Mononuclear cell (primary cell): ENCODE results near the gene BIN2. TPM values are rescaled to one million over a fixed set of nuclear protein-coding genes. Genes with fewer than 3 reads are reported as not detected.

Experiments used
- H3K27me3 ChIP-seq: 2 replicates; pipeline ENCODE4 v1.6.0; 2011; ENCODE audit warnings: low read length, control low read depth; ENCODE audit not compliant: insufficient read depth
- H3K4me1 ChIP-seq: 2 replicates; pipeline ENCODE4 v1.5.1; 2011; ENCODE audit warnings: mild to moderate bottlenecking, low read length, control low read depth; ENCODE audit not compliant: insufficient read depth
- H3K4me3 ChIP-seq: 2 replicates; pipeline ENCODE4 v1.5.1; 2011; ENCODE audit warnings: mild to moderate bottlenecking, low read length, moderate library complexity
- H3K9me3 ChIP-seq: 2 replicates; pipeline ENCODE4 v1.5.1; 2011; ENCODE audit warnings: low read depth, mild to moderate bottlenecking, control low read depth, low read length
- total RNA-seq: library from RNA; depleted of rRNA; stranded (reverse); fragments of >200 nt; gene quantifications from one replicate; pipeline ENCODE4 v1.2.3, GENCODE V29; 2012

The BIN2 gene
- 211 TPM for total RNA-seq

DNA sequence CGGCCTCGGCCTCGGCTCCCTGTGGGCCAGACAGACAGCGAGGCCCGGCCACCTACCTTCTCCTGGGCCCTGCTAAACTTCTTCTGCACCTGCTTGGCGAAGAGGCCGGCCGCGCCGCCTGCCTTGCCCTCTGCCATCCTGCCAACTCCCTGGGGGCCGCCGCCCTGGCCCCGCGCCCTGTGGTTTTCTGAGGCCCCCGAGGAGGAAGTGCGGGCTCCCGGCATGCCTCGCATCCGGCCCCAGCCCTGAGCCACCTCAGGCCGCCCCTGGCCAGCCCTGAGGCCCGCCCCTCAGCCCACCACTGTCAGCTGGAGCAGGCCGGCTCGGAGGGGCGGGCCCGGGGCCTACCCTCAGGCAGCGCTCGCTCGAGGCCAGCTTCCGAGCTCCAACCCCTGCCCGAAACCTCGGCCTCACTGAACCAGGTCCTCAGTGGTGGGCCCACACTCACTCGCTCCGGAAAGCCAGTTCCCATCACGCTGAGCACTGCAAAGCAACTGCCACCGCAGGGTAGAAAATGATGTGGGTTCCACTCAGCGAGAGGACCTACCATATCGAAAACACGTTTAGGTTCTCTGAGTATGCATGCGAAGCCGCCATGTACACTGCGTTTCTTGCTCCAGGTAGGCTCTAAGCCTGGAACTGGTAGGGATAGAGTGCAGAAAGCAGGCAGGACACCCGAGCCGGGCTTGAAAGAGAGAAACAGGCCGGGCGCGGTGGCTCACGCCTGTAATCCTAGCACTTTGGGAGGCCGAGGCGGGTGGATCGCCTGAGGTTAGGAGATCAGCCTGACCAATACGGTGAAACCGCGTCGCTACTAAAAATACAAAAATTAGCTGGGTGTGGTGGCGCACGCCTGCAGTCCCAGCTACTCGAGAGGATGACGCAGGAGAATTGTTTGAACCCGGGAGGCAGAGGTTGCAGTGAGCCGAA, at the start of gene BIN2:
TSS of gene BIN2 (minus strand) at position 209 of the 930 bp plus-strand sequence. CDS start at position 137, 72 bp downstream.
- Histone ChIP-seq H3K27me3 (no peaks in the 10 kb centered on the region), H3K9me3 (no peaks in the 10 kb centered on the region), H3K4me1 (peaks cover 97% of the 10 kb centered on the region), H3K4me3 (peak within 1 kb of the TSS; percentile 83)

- H3K9me3 ChIP-seq = no peaks in the 10 kb centered on the region
- peaks cover 35% of the 10 kb centered on the region for H3K4me1 ChIP-seq
- no peak overlapping the region for H3K4me3 ChIP-seq
- H3K27me3 ChIP-seq = no peaks in the 10 kb centered on the region
These were observed 49.2 kb upstream of the BIN2 start for GRCh38 chr12:51373187-51373586.

DNA sequence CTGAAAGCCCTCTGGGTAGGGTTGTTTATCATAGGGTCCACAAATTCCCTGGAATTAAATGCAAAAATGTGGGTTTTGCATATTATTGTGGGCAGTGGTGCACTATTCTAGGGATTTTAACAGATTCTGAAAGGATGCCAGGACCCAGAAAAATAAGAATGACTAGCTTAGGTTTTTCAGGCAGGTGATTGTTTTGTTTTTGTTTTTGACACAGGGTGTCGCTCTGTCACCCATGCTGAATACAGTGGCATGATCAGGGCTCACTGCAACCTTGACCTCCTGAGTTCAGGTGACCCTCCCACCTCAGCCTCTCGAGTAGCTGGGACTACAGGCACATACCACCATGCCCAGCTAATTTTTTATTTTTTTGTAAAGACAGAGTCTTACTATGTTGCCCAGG, 48.0 kb upstream of the BIN2 start:
- no peak overlapping the region for H3K4me3 ChIP-seq
- no peaks in the 10 kb centered on the region for H3K27me3 ChIP-seq

GRCh38 chr12:51371295-51371953, 47.5 kb upstream of the BIN2 start:
- no peak overlapping the region for H3K4me3 ChIP-seq
- H3K27me3 ChIP-seq = no peaks in the 10 kb centered on the region
- H3K9me3 ChIP-seq = no peaks in the 10 kb centered on the region
- peaks cover 42% of the 10 kb centered on the region for H3K4me1 ChIP-seq

More for the DNA sequence above, 48.0 kb upstream of the BIN2 start:
- Histone ChIP-seq H3K9me3 (no peaks in the 10 kb centered on the region), H3K4me1 (peaks cover 42% of the 10 kb centered on the region)

GRCh38 chr12:51370667-51371066, 46.7 kb upstream of the BIN2 start:
- H3K9me3 ChIP-seq = no peaks in the 10 kb centered on the region
- peaks cover 47% of the 10 kb centered on the region for H3K4me1 ChIP-seq
- no peaks in the 10 kb centered on the region for H3K27me3 ChIP-seq
- H3K4me3 ChIP-seq = no peak overlapping the region

- peaks cover 47% of the 10 kb centered on the region for H3K4me1 ChIP-seq
- H3K4me3 ChIP-seq = no peak overlapping the region
- no peaks in the 10 kb centered on the region for H3K27me3 ChIP-seq
- H3K9me3 ChIP-seq = no peaks in the 10 kb centered on the region
These were observed 45.6 kb upstream of the BIN2 start for GRCh38 chr12:51369581-51369980.

DNA sequence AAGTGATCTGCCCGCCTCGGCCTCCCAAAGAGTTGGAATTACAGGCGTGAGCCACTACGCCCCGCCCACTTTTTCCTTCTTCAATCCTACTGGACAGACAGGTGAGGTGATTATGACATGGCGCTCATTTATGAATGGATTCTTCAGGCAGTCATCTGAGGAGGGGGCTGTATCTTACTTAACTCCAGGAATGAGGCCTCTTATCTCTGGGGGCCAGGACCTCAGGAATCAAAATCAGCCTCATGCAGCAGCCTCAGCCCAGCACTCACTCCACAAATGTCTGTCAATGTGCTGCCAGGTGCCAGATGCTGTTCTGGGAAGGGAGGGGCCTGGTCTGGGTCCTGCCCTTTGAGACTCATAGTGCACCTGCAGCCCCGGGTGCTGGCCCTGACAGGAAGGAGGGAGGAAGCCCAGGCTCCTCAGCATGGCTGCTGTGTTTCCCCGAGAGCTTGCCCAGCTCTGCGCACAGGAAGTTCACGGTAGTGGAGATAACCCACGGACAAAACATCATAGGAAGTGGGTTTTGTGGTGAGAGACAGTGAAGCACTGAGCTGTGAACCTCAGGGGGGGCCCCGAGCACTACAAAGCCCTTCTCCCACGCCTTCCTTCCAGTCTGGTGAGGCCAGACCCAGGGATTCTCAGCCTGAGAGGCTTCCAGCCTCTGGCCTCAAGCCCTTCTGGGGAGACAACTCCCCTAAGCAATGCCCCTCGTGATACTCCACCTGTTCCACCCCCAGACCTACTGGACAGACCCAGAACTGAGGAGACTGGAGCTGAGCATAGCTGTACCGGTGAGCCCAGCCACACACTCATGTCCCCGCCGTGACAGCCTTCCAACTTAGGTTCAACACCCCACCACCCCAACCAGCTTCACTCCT, 44.9 kb upstream of the BIN2 start:
- Histone ChIP-seq H3K27me3 (no peaks in the 10 kb centered on the region), H3K4me3 (no peak overlapping the region), H3K9me3 (no peaks in the 10 kb centered on the region), H3K4me1 (peaks cover 47% of the 10 kb centered on the region)

DNA sequence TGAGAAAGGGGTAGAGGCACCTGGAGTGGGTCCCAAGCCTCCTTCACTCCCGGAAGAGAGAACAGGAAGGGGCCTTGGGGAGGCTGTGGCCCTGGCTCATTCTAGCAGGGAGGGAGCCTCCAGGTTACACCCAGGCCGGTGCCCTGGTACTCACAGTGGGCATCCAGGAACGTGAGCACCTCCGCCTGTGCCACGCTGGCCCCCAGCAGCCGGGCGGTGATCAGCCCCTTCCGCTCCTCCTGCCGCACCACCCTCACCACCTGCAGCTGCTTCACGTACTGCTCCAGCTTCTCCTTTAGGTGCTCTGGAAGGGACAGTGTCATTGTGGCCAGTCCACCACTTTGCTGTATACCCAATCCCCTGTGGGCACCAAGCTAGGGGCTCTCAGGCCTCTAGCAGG, 41.3 kb upstream of the BIN2 start:
- Histone ChIP-seq H3K4me1 (peaks cover 34% of the 10 kb centered on the region), H3K4me3 (no peak overlapping the region), H3K27me3 (no peaks in the 10 kb centered on the region), H3K9me3 (no peaks in the 10 kb centered on the region)

DNA sequence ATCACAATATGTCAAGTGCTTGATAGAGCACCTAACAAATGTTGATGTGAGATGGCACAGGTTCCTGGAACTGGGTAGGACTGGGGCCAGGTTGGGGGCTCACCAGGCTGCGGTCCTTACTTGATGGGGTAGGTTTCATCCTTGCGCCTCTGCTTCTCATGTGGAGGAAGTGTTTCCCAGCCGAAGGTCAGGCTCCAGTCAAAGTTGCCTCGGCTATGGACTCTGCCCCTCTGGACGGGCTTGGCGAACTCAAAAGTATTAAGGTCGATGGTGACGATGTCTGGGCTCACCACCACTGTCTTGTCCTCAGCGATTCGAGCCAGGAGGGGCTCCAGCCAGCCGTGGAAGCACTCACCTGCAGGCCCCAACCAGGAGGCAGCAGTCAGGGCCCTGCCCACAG, 40.0 kb upstream of the BIN2 start:
- no peaks in the 10 kb centered on the region for H3K9me3 ChIP-seq
- no peak overlapping the region for H3K4me3 ChIP-seq
- H3K4me1 ChIP-seq = peaks cover 21% of the 10 kb centered on the region
- no peaks in the 10 kb centered on the region for H3K27me3 ChIP-seq

DNA sequence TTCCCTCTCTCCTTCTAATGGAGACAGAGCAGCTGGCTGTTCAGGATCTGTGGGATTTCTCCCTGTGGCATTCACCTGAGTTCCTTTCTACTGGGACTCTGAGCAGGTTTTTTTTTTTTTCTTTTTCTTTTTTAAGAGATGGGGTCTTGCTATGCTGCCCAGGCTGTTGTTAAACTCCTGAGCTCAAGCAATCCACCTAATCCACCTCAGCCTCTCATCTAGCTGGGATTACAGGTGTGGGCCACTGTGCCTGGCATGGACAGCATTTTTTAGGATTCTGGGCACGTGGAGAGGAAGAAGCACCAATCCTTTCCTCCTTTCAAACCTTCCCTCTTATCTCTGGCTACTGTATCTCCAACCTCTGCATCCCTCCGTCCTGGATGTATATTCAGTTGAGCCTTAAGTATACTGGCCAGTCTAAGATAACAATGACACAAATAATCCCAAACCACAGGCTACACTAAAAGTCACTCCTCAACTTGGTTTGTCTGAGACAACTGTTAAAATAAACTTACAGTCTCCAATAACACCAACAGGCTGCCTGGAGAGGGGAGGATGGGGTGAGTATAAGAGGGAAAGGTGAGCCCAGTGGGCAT, 38.9 kb upstream of the BIN2 start:
- Histone ChIP-seq H3K4me1 (peaks cover 14% of the 10 kb centered on the region), H3K9me3 (no peaks in the 10 kb centered on the region), H3K4me3 (no peak overlapping the region), H3K27me3 (no peaks in the 10 kb centered on the region)

GRCh38 chr12:51362307-51362706, 38.3 kb upstream of the BIN2 start:
- Histone ChIP-seq H3K27me3 (no peaks in the 10 kb centered on the region), H3K4me1 (peaks cover 14% of the 10 kb centered on the region), H3K4me3 (no peak overlapping the region), H3K9me3 (no peaks in the 10 kb centered on the region)

GRCh38 chr12:51361161-51362016, 37.4 kb upstream of the BIN2 start:
- Histone ChIP-seq H3K4me3 (no peak overlapping the region), H3K4me1 (peaks cover 19% of the 10 kb centered on the region), H3K27me3 (no peaks in the 10 kb centered on the region), H3K9me3 (no peaks in the 10 kb centered on the region)

- H3K4me1 ChIP-seq = peaks cover 14% of the 10 kb centered on the region
- no peak overlapping the region for H3K4me3 ChIP-seq
- H3K27me3 ChIP-seq = no peaks in the 10 kb centered on the region
- no peaks in the 10 kb centered on the region for H3K9me3 ChIP-seq
These were observed 36.3 kb upstream of the BIN2 start for GRCh38 chr12:51360315-51360714.

DNA sequence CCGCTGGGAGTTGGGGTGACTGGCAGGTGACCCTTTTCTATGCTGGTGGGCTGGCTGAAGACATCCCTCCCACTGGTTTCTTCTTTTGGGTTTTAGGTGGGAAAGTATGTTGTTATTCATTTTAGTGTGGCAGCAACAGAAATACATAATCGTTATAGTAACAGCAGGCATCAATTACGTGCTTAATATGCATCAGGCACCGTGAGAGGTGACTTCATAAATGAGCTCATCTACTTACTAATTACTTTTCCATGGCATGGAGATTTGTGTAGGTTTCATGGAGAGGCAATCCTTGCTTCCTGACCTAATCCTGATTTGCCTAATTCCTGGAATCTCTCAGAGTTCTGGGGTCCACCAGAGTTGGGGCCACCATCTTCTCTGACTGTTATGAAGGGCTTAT, 35.9 kb upstream of the BIN2 start:
- no peak overlapping the region for H3K4me3 ChIP-seq
- H3K27me3 ChIP-seq = no peaks in the 10 kb centered on the region
- H3K4me1 ChIP-seq = peaks cover 14% of the 10 kb centered on the region
- H3K9me3 ChIP-seq = no peaks in the 10 kb centered on the region
